ENCODE data around the gene RNF13.

- TF ChIP-seq, protein P1, sequence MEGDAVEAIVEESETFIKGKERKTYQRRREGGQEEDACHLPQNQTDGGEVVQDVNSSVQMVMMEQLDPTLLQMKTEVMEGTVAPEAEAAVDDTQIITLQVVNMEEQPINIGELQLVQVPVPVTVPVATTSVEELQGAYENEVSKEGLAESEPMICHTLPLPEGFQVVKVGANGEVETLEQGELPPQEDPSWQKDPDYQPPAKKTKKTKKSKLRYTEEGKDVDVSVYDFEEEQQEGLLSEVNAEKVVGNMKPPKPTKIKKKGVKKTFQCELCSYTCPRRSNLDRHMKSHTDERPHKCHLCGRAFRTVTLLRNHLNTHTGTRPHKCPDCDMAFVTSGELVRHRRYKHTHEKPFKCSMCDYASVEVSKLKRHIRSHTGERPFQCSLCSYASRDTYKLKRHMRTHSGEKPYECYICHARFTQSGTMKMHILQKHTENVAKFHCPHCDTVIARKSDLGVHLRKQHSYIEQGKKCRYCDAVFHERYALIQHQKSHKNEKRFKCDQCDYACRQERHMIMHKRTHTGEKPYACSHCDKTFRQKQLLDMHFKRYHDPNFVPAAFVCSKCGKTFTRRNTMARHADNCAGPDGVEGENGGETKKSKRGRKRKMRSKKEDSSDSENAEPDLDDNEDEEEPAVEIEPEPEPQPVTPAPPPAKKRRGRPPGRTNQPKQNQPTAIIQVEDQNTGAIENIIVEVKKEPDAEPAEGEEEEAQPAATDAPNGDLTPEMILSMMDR (IDR thresholded peaks at IDR 0.05), result no peak
- TF ChIP-seq POLR2AphosphoS5 (IDR thresholded peaks at IDR 0.05), result no peak
Observed at GRCh38 chr3:149872589-149872988, 59.6 kb downstream of the RNF13 start.

Measured in breast epithelium (tissue), 3 donors.